ENCODE measurements around the gene KIAA0040.

GRCh38 chr1:175166746-175167145 lies 25.8 kb downstream of the KIAA0040 start:
- no peak for TF ChIP-seq CTCF (tag by site-specific recombination; IDR thresholded peaks at IDR 0.05)
- TF ChIP-seq ZNF324 (tag by site-specific recombination; IDR thresholded peaks at IDR 0.05): no peak
- TF ChIP-seq YY1 (tag by site-specific recombination; IDR thresholded peaks at IDR 0.05): no peak
- TF ChIP-seq HOXA7 (CRISPR knock-in tag; IDR thresholded peaks at IDR 0.05; ENCODE audit: borderline replicate concordance): no peak
- TF ChIP-seq ZNF639 (tag by site-specific recombination; IDR thresholded peaks at IDR 0.05): no peak
- no peak for TF ChIP-seq ZNF423 (tag by site-specific recombination; IDR thresholded peaks at IDR 0.05)
- TF ChIP-seq PATZ1 (tag by site-specific recombination; IDR thresholded peaks at IDR 0.05): no peak
- no peak for TF ChIP-seq ZNF274 (IDR thresholded peaks at IDR 0.05; ENCODE audit: low read length)
- no peak for TF ChIP-seq ZNF274 (tag by site-specific recombination; IDR thresholded peaks at IDR 0.05; ENCODE audit: borderline replicate concordance)
- no peak for TF ChIP-seq SP7 (tag by site-specific recombination; IDR thresholded peaks at IDR 0.05)
- TF ChIP-seq ZNF433 (tag by site-specific recombination; IDR thresholded peaks at IDR 0.05; ENCODE audit: low read depth): no peak
- TF ChIP-seq ZSCAN23 (tag by site-specific recombination; IDR thresholded peaks at IDR 0.05): no peak
- TF ChIP-seq ZNF302 (tag by site-specific recombination; IDR thresholded peaks at IDR 0.05; ENCODE audit: low read depth): no peak
